Measurements from ENCODE around the gene UBE2C.
"Not testable (repeated sequence)": the region's sequence is repeated elsewhere in the genome, so short reads cannot be mapped to it uniquely, and the experiment has no call there.

The UBE2C gene

GRCh38 chr20:45782890-45783289, 29.6 kb upstream of the UBE2C start:
- no peak for DNase-seq
- TF ChIP-seq GATA1 (IDR thresholded peaks at IDR 0.05; ENCODE audit: low read depth, low read length) (no peak), POLR2A (IDR thresholded peaks at IDR 0.05; ENCODE audit: low read length) (no peak)

DNA sequence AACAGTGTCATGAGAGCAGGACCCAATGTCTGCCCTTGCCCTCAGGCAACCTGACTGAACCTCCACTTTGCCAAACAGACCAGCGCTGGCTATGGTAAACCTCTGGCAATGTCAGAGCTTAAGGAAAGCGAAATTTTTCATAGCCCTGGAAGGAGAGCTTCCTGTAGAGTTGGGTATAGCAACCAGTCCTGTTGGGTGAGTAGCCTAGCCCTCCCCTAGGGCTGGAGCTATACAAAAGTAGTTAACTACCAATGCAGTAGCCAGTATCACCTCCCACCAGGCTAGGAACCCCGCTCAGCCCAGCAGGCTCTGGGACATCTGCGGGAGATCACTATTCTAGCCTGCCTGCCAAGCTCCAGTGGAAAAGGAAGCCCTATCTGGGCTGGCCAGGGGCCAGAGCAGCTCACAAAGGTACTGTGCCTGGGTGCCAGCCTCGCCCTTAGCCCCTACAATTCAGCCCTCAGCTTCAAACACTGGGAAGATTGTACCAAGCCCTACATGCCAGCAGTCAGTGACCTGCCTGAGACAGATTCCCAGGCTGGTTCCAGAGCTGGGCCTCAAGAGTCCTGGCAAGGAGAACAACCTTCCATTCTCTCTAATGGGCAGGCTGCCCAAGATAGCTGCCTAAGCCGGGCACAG, 28.7 kb upstream of the UBE2C start:
- TF ChIP-seq GATA1 (IDR thresholded peaks at IDR 0.05; ENCODE audit: low read depth, low read length) (no peak), POLR2A (IDR thresholded peaks at IDR 0.05; ENCODE audit: low read length) (no peak)
- no peak for DNase-seq

DNA sequence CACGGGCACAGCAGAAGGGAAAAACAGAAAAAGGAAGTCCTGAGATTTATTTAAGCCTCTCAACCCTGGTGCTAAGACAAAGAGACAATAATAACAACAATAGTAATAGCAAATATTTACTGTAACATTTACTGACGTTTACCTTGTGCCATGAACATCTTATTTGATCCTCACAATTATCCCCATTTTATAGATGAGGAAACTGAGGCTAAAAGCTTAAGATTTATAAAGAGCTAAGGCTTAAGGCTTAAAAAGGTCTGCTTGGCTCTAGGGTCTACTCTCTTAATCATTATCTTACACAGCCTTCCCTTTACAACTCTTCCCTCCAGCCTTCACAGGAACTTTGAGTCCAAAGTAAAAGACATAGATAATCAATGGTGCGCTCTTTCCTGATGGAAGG, 24.1 kb upstream of the UBE2C start:
- TF ChIP-seq GATA1 (IDR thresholded peaks at IDR 0.05; ENCODE audit: low read depth, low read length): no peak
- no peak for TF ChIP-seq POLR2A (IDR thresholded peaks at IDR 0.05; ENCODE audit: low read length)

GRCh38 chr20:45792317-45793118, 19.9 kb upstream of the UBE2C start:
- TF ChIP-seq GATA1 (IDR thresholded peaks at IDR 0.05; ENCODE audit: low read depth, low read length) (no peak), POLR2A (IDR thresholded peaks at IDR 0.05; ENCODE audit: low read length) (no peak)
- DNase-seq: peak in 1 of 2 experiments; percentile 42

More for the DNA sequence above, 24.1 kb upstream of the UBE2C start:
- no peak for DNase-seq

- no peak for TF ChIP-seq POLR2A (IDR thresholded peaks at IDR 0.05; ENCODE audit: low read length)
- no peak for TF ChIP-seq GATA1 (IDR thresholded peaks at IDR 0.05; ENCODE audit: low read depth, low read length)
- no peak for DNase-seq
Measured at GRCh38 chr20:45796337-45797065, 15.9 kb upstream of the UBE2C start.

- not testable (repeated sequence) for DNase-seq
Measured at GRCh38 chr20:45797510-45797909, 14.9 kb upstream of the UBE2C start.

GRCh38 chr20:45797955-45798354, 14.5 kb upstream of the UBE2C start:
- not testable (repeated sequence) for DNase-seq

DNA sequence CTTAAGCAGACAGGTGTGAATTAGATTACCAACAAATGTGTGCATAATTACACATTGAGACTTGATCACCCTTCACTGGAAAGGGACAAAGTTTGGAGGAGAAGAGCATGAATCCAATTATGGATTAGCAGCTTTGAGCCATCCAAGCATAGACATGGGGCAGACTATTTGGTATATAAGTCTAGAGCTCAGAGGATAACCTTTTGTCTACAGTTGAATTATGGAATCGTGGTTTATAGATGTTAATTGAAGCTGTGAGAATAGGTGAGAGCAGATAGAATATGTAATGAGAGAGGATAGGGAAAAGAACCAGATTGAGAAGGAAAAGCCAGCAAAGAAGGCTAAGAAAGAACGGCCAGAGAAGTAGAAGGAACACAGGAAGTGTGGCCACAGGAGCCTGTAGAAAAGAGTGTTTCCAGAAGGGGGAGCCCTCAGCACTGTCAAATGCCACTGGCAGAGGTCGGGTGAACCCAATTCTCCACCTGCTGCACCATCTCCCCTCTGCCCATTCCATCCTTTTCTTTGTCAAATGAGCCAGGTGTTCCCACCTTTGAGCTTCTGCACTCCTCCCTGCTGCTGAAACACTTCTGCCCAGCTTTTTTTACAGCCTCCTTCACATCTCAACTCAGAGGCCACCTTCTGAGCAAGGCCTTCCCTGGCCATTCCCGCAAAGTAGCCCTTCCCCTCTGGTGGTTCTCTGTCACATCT, 13.4 kb upstream of the UBE2C start:
- no peak for TF ChIP-seq GATA1 (IDR thresholded peaks at IDR 0.05; ENCODE audit: low read depth, low read length)
- TF ChIP-seq POLR2A (IDR thresholded peaks at IDR 0.05; ENCODE audit: low read length): no peak
- peak; percentile 68 to 86 for DNase-seq

- TF ChIP-seq POLR2A (IDR thresholded peaks at IDR 0.05; ENCODE audit: low read length) (no peak), GATA1 (IDR thresholded peaks at IDR 0.05; ENCODE audit: low read depth, low read length) (no peak)
- DNase-seq: no peak
Measured at GRCh38 chr20:45801851-45802250, 10.6 kb upstream of the UBE2C start.

GRCh38 chr20:45810191-45810970, 2.1 kb upstream of the UBE2C start:
- peak in 1 of 2 experiments; percentile 17 for DNase-seq
- TF ChIP-seq GATA1 (IDR thresholded peaks at IDR 0.05; ENCODE audit: low read depth, low read length) (no peak), POLR2A (IDR thresholded peaks at IDR 0.05; ENCODE audit: low read length) (no peak)

GRCh38 chr20:45813006-45813340, 529 bp downstream of the UBE2C start:
- TF ChIP-seq POLR2A (IDR thresholded peaks at IDR 0.05; ENCODE audit: low read length) (no peak), GATA1 (IDR thresholded peaks at IDR 0.05; ENCODE audit: low read depth, low read length) (no peak)
- DNase-seq: no peak

- no peak for TF ChIP-seq POLR2A (IDR thresholded peaks at IDR 0.05; ENCODE audit: low read length)
- no peak for TF ChIP-seq GATA1 (IDR thresholded peaks at IDR 0.05; ENCODE audit: low read depth, low read length)
- no peak for DNase-seq
Measured at GRCh38 chr20:45813489-45813888, 1.0 kb downstream of the UBE2C start.

DNA sequence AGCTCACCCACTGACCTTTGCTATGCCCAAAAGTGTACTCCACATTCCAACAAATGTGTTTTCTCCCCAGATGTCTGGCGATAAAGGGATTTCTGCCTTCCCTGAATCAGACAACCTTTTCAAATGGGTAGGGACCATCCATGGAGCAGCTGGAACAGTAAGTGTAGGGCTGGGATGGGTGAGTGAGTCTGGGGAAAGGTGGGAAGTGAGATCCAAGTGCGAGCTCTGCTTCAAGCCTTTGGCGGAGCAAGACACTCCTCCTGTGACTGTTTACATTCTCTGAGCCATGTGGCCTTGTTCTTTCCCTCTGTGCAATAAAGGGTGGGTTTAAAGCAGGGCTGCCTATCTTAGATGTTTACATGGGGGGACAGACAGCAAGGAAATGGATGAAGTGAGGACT, 1.9 kb downstream of the UBE2C start:
- no peak for TF ChIP-seq POLR2A (IDR thresholded peaks at IDR 0.05; ENCODE audit: low read length)
- TF ChIP-seq GATA1 (IDR thresholded peaks at IDR 0.05; ENCODE audit: low read depth, low read length): no peak
- no peak for DNase-seq
